Measurements from ENCODE around the gene RSPH9. TPM values are rescaled to one million over a fixed set of nuclear protein-coding genes. Genes with fewer than 3 reads are reported as not detected.

Gene RSPH9
- polyA plus RNA-seq, 3 donors = 0.05 to 0.52 (median 0.13) TPM

GRCh38 chr6:43623880-43624785, 20.7 kb upstream of the RSPH9 start:
- Histone ChIP-seq H3K27me3 (ENCODE audit: control insufficient read depth in 2 of 2, insufficient read depth in 2 of 2, low read length in 2 of 2) (no peaks in the 10 kb centered on the region), H3K36me3 (replicated peaks in 1 of 2; ENCODE audit: control insufficient read depth in 1 of 2, insufficient read depth in 2 of 2, low read length in 2 of 2) (peaks cover 68 to 70% of the 10 kb centered on the region in 2 donors), H3K4me1 (ENCODE audit: control insufficient read depth in 1 of 2, insufficient read depth in 2 of 2, low read length in 2 of 2) (peaks cover 25 to 28% of the 10 kb centered on the region in 2 donors), H3K27ac (ENCODE audit: low read depth in 1 of 2, low read length in 2 of 2) (peak overlapping the region in 1 of 2 donors; percentile 85), H4K20me1 (ENCODE audit: insufficient read depth, low read length) (peaks cover 46% of the 10 kb centered on the region), H3K9me3 (replicated peaks in 1 of 2; ENCODE audit: control insufficient read depth in 1 of 2, insufficient read depth in 1 of 2, low read length in 2 of 2) (no peaks in the 10 kb centered on the region), H3K4me2 (replicated peaks; ENCODE audit: extremely low read depth, low read length, poor library complexity, severe bottlenecking) (no peak overlapping the region), H3K4me3 (replicated peaks in 1 of 3; ENCODE audit: low read depth in 2 of 3, low read length in 3 of 3) (no peak overlapping the region), H3K79me2 (ENCODE audit: insufficient read depth, low read length) (peaks cover 39% of the 10 kb centered on the region), H3K9ac (ENCODE audit: insufficient read depth, low read length, poor library complexity, severe bottlenecking) (no peak overlapping the region), H2AFZ (ENCODE audit: insufficient read depth, low read depth, low read length, poor library complexity, severe bottlenecking) (no peak overlapping the region)
- TF ChIP-seq, protein P1, sequence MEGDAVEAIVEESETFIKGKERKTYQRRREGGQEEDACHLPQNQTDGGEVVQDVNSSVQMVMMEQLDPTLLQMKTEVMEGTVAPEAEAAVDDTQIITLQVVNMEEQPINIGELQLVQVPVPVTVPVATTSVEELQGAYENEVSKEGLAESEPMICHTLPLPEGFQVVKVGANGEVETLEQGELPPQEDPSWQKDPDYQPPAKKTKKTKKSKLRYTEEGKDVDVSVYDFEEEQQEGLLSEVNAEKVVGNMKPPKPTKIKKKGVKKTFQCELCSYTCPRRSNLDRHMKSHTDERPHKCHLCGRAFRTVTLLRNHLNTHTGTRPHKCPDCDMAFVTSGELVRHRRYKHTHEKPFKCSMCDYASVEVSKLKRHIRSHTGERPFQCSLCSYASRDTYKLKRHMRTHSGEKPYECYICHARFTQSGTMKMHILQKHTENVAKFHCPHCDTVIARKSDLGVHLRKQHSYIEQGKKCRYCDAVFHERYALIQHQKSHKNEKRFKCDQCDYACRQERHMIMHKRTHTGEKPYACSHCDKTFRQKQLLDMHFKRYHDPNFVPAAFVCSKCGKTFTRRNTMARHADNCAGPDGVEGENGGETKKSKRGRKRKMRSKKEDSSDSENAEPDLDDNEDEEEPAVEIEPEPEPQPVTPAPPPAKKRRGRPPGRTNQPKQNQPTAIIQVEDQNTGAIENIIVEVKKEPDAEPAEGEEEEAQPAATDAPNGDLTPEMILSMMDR (IDR thresholded peaks at IDR 0.05) = no peak
- H3K9me3 Mint-ChIP-seq = no peaks in the 10 kb centered on the region
- no peak overlapping the region for H3K4me3 Mint-ChIP-seq
- H3K36me3 Mint-ChIP-seq = peaks cover 55 to 68% of the 10 kb centered on the region in 2 donors
- intact Hi-C loops (cut with micrococcal nuclease) = no loop called here
- DNase-seq = no peak
- H3K27ac Mint-ChIP-seq = peak overlapping the region in 3 of 7 donors; percentile 19 to 63 (median 48)
- H3K27me3 Mint-ChIP-seq (ENCODE audit: low read depth in 3 of 3) = peaks cover 0 to 1% (median 0%) of the 10 kb centered on the region in 3 donors
- H3K4me1 Mint-ChIP-seq = peaks cover 24% of the 10 kb centered on the region
- WGBS (ENCODE audit: insufficient coverage) = over 99% methylated on average over 7 of the region's 12 CpGs

- no peaks in the 10 kb centered on the region for H3K9me3 Mint-ChIP-seq
Measured at GRCh38 chr6:43624786-43625288, 20.0 kb upstream of the RSPH9 start.

More at GRCh38 chr6:43624786-43625288, 20.0 kb upstream of the RSPH9 start:
- Histone ChIP-seq H3K27ac (ENCODE audit: low read depth in 1 of 2, low read length in 2 of 2) (peak overlapping the region in 1 of 2 donors; percentile 85), H3K4me3 (replicated peaks in 1 of 3; ENCODE audit: low read depth in 2 of 3, low read length in 3 of 3) (no peak overlapping the region), H3K9ac (ENCODE audit: insufficient read depth, low read length, poor library complexity, severe bottlenecking) (no peak overlapping the region), H3K36me3 (replicated peaks in 1 of 2; ENCODE audit: control insufficient read depth in 1 of 2, insufficient read depth in 2 of 2, low read length in 2 of 2) (peaks cover 62 to 64% of the 10 kb centered on the region in 2 donors), H3K79me2 (ENCODE audit: insufficient read depth, low read length) (peaks cover 39% of the 10 kb centered on the region), H3K4me2 (replicated peaks; ENCODE audit: extremely low read depth, low read length, poor library complexity, severe bottlenecking) (no peak overlapping the region), H3K9me3 (replicated peaks in 1 of 2; ENCODE audit: control insufficient read depth in 1 of 2, insufficient read depth in 1 of 2, low read length in 2 of 2) (no peaks in the 10 kb centered on the region), H3K27me3 (ENCODE audit: control insufficient read depth in 2 of 2, insufficient read depth in 2 of 2, low read length in 2 of 2) (no peaks in the 10 kb centered on the region), H4K20me1 (ENCODE audit: insufficient read depth, low read length) (peaks cover 46% of the 10 kb centered on the region), H2AFZ (ENCODE audit: insufficient read depth, low read depth, low read length, poor library complexity, severe bottlenecking) (no peak overlapping the region), H3K4me1 (ENCODE audit: control insufficient read depth in 1 of 2, insufficient read depth in 2 of 2, low read length in 2 of 2) (peaks cover 27 to 34% of the 10 kb centered on the region in 2 donors)
- Mint-ChIP-seq H3K4me3 (no peak overlapping the region), H3K27ac (peak overlapping the region in 4 of 7 donors; percentile 48 to 64 (median 59)), H3K36me3 (peaks cover 55 to 66% of the 10 kb centered on the region in 2 donors), H3K27me3 (ENCODE audit: low read depth in 3 of 3) (peaks cover 0 to 1% (median 0%) of the 10 kb centered on the region in 3 donors), H3K4me1 (peaks cover 26% of the 10 kb centered on the region)
- no peak for DNase-seq
- WGBS (ENCODE audit: insufficient coverage) = no CpG with 5 or more reads among the region's 7 CpGs
- TF ChIP-seq, protein P1 (IDR thresholded peaks at IDR 0.05) = no peak
- intact Hi-C loops (cut with micrococcal nuclease) = loop anchor here (5.0 kb wide), 2 partner anchors 48 to 622 kb away; partner anchors contain the start of genes HSP90AB1 (in 1 of the 2), POLH (in 1 of the 2) and XPO5 (in 1 of the 2)
